ENCODE measurements around the gene R3HCC1L.

The R3HCC1L gene

DNA sequence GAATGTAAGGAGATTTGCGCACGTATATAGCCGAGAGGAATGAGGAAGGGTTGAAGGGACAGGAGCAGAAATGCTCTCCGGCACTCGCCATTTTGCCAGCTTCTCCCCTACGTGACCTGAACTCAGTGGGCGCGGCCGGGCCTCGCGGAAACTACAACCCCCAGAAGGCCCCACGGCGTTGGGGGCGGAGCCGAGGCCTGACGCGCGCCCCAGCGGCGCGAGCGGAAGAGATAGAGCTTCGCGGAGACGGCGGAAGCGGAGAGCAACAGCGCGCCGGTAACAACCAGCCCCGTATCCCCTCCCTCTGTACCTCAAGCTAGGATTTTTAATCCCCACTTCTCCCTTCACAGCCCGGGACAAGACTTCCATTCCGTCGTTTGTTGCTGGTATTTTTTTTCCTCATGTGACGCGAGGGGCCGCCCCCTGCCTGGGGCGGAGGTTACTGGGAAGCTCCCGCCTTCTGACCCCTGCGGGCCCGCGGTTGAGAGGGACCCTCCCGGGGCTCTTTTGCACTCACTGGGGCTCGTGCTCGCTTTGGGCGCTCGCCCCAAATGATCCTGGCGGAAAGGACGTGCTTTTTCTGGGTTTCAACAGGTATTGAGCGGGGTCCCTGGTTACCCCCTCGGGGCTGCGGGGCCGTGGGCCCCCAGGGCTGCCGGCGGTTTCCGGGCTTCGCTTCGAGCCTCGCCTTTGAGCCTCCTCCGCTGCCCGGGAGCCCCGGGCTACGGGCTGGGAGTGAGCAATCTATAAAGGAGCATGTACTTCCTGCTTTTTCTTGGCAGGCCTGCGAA is at the start of gene R3HCC1L:
R3HCC1L (plus strand) TSS at position 227 of the 791 bp plus-strand sequence. CDS start 73,458 bp downstream, outside the sequence.
- peak; percentile 87 for DNase-seq (ENCODE audit: low read depth)

DNA sequence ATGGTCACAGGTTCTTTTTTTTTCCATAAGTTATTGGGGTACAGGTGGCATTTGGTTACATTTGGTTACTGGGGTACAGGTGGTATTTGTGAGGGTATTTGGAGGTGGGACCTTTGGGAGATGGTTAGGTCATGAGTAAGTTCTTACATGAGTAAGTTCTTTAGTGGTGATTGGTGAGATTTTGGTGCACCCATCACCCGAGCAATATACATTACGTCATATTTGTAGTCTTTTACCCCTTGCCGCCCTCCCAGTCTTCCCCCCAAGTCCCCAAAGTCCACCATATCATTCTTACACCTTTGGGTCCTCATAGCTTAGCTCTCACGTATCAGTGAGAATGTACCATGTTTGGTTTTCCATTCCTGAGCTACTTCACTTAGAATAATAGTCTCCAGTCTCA is 49.2 kb upstream of the R3HCC1L start:
- DNase-seq (ENCODE audit: low read depth), result no peak

DNA sequence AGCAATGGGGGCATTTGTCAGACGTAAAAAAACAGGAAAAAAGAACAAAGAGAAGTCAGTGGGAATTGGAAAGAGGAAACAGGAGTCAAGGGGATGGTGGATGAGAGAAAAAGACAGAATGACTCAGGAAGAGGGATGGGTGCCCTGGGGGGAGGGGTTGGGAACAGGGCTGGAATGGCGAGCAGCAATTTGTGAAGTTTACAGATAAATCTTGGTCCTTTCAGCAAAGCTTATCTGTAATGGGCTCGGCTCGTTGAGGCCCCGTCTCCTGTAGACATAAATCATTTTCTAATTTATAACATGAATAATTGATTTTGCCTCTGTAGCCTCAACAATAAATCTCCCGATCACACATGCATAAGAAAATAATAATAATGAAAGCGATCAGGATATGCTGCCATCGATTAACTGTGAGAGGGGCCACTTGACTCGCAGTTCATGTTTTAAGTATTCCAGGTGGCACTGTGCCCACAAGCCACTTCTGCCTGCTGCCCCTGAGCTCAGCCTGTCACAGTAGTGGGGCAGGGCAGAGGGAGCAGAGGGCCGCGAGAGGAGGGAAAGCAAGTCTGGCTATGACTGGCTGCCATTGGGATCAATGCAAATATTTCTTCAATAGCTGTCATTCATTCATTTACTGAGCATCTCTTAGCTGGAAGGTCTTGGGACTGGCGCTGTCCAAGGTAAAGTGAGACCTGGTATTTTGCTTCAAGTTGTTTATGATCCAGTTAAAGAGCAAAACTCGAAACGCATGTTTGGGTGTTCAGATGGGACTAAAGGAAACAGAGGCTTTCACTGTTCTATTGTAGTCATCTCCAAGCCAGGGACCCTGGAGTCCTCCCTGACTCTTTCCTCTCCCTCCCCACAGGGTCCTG is 47.4 kb upstream of the R3HCC1L start:
- DNase-seq (ENCODE audit: low read depth), result no peak

DNA sequence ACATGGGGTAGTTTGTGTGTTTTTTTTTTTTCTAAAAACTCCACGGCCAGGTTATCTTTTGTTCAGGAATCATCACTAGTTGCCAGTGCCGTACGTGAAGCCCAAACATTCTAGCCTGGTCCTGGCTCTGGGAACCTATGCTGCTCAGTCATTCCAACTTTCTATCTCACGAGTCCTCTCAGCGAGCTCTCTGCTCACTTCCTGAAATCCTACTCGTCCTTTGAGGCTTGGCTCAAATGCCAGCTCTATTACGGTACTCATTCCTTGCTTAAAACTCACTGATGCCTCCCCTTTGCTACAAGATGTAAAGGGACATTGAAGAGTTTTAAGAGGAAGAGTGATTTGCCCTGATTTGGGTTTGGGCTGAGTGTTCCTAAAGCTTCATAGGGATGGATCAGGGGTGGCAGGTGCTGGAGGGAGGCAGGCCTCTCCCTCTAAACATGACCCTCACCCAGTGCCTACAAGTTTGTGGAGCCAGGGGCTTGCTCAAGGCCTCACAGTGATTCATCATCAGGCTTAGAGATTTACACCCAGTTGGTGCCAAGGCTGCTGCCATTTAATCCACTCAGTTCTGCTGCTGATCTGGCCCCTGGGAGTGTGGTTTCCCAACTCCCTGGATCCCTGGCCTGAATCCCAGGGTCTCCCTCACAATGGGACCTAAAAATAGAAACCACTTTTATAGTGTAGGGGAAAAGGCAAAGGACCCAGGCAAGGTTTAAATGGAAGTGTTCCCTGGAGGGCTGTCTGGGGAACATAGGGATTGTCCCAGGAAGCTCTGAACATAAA is 46.1 kb upstream of the R3HCC1L start:
- DNase-seq (ENCODE audit: low read depth), result no peak

DNA sequence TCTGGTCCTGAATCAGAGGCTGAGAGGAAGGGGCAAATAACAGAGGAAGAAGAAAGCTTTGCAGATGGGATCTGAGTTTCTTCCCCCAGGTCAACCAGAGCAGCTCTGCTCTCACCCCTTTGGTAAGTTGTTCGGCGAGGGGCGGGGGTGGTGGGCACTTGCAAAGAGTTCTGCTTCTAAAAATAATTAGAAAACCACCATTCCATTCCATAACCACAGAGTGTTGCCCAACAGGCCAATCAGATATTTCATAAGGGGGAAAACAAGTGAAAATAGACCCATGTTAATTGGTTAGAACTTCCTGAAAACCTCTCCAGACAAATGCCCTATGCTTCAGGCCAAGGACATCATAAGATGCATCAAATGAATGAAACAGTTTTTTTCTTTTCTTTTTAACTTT is 43.6 kb upstream of the R3HCC1L start:
- no peak for DNase-seq (ENCODE audit: low read depth)

DNA sequence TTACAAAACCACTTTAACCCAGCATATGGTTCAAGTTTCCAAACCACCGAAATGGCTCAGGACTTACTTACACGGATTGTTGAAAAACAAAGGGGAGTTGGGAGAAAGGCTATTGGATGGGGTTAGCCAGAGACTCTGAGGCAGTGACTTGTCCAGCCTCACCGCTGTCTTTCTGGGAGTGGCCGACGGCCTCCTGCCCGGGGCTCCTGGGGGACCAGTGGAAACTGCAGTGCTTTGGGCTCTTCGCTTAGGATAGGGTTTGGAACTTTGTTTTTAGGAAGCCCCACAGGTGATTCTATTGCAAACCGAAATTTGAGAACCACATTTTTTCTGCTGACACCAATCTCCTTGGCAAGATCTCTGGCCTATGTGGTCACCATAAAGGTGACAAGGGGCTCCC is 38.1 kb upstream of the R3HCC1L start:
- DNase-seq (ENCODE audit: low read depth), result no peak

DNA sequence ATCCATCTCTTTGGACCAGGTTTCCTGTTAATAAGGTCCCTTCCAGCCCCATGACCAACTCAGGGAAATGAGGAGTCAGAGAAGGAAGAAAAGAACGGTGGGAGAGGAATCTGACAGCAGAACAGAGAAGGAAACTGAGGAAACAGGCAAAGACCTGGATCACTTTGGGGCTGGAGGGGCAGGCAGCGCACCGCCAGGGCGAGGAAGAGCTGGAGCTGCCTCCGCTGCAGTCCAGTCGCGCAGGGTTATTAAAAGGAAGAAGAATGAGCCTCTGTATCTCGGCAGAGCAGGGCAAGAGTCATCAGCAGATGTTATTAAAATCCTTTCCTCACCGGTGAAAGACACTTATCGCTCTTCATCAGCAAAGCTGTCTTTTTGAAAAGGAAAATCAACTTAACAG is 37.7 kb upstream of the R3HCC1L start:
- no peak for DNase-seq (ENCODE audit: low read depth)

DNA sequence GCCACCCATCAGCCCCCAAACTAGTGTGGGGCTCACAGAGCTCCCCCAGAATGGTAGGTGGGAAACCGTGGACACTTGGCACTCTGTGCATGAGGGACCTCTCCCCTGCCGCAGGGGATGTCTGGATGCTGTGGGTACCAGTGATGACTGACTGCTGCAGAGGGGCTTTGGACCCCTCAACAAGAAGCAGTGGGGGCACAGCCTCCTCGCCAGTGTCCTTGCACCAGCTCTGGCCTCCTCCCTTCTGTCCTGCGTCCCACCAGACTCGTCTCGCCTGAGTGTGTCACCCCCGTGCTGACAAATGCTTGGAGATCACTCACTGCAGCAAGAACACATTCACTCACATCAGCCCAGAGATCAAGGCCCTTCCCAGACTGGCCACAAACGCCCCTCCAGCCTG is 37.3 kb upstream of the R3HCC1L start:
- no peak for DNase-seq (ENCODE audit: low read depth)

DNA sequence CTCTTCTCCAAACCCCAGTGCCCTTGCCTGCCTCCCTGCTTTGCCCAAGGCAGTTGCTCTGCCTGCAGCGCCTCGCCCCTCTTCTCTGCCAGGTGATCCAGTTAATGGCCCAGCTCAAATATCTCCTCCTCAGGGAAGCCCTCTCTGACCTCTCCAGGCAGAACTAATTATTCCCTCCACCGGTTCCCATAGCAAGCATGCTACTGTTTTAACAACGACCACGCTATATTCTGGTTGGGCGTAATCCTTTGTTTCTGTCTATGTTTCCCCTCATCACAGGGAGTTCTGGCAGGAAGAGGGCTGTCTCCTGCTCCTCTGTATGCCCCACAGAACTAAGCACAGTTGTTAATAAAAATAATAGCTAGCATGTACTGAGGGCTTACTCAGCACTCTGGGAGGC is 36.8 kb upstream of the R3HCC1L start:
- DNase-seq (ENCODE audit: low read depth), result no peak

DNA sequence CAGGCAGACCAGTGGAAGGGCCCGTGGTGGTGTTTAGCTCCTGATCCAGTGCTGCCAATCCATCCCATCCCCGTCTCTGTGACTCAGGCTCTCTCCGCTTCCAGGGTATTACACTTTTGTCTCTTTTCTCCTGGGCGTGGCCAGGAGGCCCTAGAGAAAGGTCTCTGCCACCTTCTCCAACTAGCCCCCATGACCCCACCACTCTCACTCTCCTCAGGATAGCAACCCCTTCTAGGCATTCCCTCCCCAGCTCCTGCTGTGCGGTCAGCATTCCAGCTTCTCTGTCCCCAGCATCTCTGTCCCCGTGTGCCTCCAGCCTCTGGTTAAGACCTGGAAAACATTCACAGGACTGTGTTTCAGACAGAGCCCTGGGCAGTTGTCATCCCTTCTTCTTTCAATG is 36.2 kb upstream of the R3HCC1L start:
- no peak for DNase-seq (ENCODE audit: low read depth)

DNA sequence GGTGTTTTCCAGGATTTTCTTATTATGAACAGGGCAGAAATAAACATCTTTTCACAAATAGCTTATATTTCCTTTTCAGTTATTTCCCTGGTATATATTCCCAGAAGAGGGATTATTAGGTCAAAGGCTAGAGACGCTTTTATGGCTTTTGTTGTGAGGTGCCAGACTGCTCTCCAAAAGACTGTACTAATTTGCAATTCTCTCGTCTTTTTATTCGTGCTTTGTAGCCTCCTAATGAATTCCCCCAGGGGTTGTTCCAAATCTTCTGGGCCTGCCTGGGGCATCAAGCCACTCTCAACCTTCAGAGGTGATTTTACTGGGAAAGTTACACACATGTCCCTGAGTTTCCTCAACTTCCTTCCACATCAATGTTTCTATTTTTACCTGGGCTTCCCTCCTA is 34.0 kb upstream of the R3HCC1L start:
- DNase-seq (ENCODE audit: low read depth), result no peak

DNA sequence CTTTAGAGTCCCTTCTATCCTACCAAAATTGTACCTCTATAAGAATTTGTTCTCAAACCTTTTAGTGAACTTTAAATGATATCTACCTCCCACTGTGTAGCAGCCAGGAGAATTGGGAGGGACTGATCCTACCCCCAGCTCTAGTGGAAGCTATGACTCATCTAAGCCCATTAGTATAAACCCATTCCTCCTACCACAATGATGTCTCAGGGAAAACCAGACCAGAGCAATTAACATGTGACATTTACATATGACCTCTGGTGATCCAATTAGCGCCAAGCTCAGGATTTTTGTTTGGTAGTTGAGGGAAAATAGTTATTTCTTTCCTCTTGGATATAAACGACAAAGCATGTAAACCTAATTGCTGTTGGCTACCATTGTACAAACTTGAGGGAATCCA is 33.1 kb upstream of the R3HCC1L start:
- DNase-seq (ENCODE audit: low read depth), result no peak

DNA sequence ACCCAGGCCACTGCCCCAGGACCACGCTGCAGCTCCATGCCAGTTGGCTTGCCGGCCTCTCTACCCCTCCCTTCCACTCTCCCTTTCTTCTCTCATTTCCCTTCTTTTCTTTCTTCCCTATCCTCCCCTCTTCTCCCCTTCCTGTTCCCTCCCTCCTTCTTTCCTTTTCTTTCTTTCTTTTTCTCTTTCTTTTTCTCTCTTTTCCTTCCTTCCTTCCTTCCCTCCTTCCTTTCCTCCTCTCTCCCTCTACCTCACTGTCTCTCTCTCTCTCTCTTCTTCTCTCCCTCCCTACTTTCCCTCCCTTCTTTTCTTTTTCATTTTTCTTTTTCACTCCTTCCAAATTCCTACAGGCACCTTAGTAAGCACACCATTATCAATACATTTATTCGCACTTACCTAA is 30.3 kb upstream of the R3HCC1L start:
- DNase-seq (ENCODE audit: low read depth), result no peak

DNA sequence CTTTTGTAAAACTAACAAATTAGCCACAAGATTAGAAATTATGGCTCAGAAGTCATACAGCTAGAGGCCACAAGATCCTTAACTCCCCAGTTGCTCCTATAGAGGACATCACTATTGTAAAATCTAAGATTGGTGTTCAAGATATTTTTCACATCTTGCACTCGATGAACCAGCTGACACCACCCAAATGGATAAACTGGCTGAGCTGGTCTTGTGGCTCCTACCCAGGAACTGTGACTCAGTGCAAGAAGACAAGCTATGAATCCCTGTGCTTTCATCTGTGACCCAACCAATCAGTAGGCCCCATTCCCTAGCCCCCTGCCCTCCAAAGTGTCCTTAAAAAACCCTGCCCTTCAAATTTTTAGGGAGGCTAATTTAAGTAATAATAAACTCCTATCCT is 27.9 kb upstream of the R3HCC1L start:
- DNase-seq (ENCODE audit: low read depth), result no peak

DNA sequence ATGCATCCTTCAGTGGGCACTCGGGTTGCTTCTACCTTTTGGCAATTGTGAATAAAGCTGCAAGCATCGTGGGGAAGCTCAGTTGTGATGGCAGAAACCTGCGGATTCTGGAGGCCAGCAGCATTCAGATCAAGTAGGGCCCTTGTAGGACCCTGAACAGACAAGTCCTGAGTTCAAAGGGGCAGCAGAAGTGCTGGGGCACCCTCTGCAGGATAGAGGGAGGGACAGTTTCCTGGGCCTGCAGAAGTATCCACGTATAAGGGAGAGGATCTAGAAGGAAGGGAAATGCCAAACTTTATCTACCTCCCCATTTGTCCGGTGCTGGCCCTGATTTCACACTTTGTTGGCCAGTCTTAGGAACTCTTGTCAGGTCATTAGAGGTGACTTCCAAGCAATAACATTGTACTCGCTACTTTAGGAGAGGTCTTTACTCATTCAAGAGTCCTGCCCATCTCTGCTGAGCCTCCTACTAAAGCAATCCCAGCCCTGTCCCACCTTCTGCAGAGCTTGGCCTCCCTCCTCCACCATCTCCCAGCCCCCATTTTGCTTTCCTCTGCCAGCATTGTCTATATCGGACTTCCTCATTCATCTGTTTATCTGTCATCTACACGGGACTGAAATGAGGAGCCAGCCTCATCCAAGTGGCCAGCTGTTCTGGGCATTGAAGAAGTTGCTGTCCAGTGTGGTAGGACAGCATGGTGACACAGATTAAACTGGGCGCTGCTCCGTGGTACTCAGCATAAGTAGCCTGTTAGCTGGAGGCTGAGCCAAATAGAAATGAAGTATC is 26.6 kb upstream of the R3HCC1L start:
- DNase-seq (ENCODE audit: low read depth), result no peak

DNA sequence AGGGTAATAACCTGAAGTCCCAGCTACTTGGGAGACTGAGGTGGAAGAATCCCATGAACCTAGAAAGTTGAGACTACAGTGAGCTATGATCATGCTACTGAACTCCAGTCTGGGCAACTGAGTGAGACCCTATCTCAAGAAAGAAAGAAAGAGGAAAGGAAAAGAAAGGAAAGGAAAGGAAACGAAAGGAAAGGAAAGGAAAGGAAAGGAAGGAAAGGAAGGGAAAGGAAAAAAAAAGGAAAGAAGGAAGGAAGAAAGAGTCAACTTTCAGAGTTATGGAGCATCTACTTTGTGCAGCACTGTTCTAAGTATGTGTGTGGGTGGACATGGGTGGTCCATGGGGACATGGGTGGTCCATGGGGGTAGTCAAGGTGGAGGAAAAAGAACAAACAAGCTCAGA is 24.1 kb upstream of the R3HCC1L start:
- DNase-seq (ENCODE audit: low read depth), result no peak

DNA sequence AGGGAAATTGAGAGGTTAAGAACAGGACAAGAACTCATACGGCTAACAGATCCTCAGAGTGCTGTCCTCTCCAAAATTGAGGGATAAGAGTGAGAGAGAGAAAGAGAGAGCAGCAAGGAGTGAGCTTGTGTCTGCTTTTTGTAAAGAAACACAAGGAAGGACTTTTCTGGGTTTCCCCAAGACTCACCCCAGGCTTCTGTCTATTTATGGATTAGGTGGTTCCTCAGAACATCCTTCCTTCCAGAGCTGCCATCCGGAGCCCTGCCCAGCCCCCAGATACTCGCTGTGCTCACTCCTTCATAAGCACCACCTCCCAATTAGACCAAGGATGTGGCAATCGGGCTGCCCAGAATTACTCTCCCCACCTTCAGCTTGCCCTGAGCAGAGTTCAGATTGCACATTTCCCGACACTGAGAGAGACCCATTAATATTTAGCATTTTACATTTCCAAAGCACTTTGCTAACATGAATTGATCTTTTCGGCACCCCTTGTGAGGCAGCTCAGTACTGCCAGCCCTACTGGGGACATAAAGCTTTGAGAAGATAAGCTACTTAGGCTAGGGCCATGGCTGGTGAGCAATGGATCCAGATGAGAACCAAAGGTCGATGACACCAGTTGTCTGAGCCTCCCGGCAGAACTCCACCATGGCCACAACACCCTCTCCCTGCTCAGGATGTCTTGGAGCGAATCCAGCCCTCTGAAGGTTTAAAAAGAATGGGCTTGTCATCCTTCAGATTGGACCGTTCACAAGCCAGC is 19.2 kb upstream of the R3HCC1L start:
- no peak for DNase-seq (ENCODE audit: low read depth)

DNA sequence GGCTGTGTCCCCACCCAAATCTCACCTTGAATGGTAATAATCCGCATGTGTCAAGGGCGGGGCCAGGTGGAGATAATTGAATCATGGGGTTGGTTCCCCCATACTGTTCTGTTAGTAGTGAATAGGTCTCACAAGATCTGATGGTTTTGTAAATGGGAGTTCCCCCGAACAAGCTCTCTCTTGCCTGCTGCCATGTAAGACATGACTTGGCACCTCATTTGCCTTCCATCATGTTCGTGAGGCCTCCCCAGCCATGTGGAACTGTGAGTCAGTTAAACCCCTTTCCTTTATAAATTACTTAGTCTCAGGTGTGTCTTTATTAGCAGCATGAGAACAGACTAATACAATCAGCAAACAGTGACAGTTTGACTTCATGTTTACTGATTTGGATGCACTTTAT is 14.6 kb upstream of the R3HCC1L start:
- DNase-seq (ENCODE audit: low read depth), result no peak

DNA sequence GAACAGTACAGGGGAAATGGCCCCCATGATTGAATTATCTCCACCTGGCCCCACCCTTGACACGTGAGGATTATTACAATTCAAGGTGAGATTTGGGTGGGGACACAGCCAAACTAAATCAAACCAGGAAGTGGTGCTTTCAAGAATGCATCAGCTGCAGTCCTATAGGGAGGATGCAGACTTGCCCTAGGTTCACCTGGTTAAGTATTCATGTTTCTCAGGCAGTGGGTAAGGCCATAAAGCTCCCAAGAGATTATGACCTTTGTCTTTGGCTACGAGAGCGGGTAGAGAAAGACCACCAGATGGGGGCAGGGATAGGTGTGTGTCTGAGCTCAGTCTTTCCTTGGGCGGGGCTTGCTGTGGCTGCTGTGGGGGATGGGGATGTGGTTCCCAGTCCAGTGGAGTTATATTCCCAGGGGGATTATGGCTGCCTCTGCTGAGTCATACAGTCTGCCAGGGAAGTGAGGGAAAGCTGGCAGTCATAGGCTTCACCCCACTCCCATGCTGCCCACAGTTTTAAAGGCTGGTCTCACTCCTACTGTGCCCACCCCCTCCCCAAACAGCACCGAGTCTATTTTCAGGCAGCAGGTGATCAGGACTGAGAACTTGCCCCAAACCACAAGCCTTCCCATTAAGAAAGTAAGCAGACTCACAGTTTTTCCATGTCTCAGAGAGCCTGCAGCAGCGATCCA is 8.4 kb upstream of the R3HCC1L start:
- DNase-seq (ENCODE audit: low read depth), result no peak

DNA sequence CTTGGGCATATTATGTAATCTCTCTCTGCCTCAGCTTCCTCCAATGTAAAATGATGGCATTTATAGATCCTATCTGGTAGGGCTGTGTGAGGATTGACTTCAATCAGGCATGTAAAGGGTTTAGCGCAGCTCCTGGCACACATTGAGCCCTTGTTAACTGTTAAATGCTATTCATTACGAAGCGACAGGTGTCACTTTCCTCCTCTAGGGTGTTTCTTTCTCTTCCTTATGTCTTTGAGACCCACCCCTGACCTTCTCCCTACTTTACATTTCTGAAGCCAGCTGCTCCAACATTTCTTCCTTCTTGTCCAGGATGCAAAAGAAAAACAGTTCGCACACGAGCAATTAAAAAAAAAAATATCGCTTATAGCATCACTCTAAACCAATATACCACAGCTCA is 5.7 kb upstream of the R3HCC1L start:
- no peak for DNase-seq (ENCODE audit: low read depth)

Data from stimulated activated CD8-positive, alpha-beta memory T cell treated with anti-CD3 and anti-CD28 coated beads, Interleukin-15, amount 100 ng/mL, for 1 hour (primary cell).